ENCODE measurements around the gene GRAMD1A. TPM values are rescaled to one million over a fixed set of nuclear protein-coding genes. Genes with fewer than 3 reads are reported as not detected.

Gene GRAMD1A
- total and polyA plus RNA-seq, 4 experiments from 2014 or later, result 16.3 to 221 (median 130) TPM

Other genes starting within 250 kb of the GRAMD1A start
- gene ZNF599, start 227.1 kb upstream of the GRAMD1A start, total RNA-seq, result 10 to 100 TPM; 10.6 to 10.7 TPM
- 1 to 10 TPM; 8.0 to 9.3 TPM for gene ZNF599, start 227.1 kb upstream of the GRAMD1A start, polyA plus RNA-seq
- 1 to 10 TPM; 9.2 to 9.7 TPM for gene ZNF30, start 73.4 kb upstream of the GRAMD1A start, total RNA-seq
- gene ZNF30, start 73.4 kb upstream of the GRAMD1A start, polyA plus RNA-seq, result 1 to 10 TPM; 5.4 to 5.7 TPM
- 10 to 100 TPM; 33.9 to 34.7 TPM for gene ZNF792, start 36.1 kb upstream of the GRAMD1A start, total RNA-seq
- 10 to 100 TPM; 10.1 to 23.9 TPM for gene ZNF792, start 36.1 kb upstream of the GRAMD1A start, polyA plus RNA-seq
- gene SCN1B, start 30.1 kb downstream of the GRAMD1A start, total RNA-seq, result 1 to 10 TPM; 1.4 to 1.5 TPM
- gene SCN1B, start 30.1 kb downstream of the GRAMD1A start, polyA plus RNA-seq, result under 1 TPM in 1 of 2 donors, not detected in 1; 0.64 TPM
- under 1 TPM in 1 of 2 experiments, not detected in 1; 0.15 TPM for gene HPN, start 41.4 kb downstream of the GRAMD1A start, total RNA-seq
- under 1 TPM in 1 of 2 donors, not detected in 1; 0.57 TPM for gene HPN, start 41.4 kb downstream of the GRAMD1A start, polyA plus RNA-seq
- gene FXYD3, start 115.5 kb downstream of the GRAMD1A start, total RNA-seq, result not detected
- not detected for gene FXYD3, start 115.5 kb downstream of the GRAMD1A start, polyA plus RNA-seq
- under 1 TPM; 0.72 to 0.81 TPM for gene LGI4, start 134.7 kb downstream of the GRAMD1A start, total RNA-seq
- gene LGI4, start 134.7 kb downstream of the GRAMD1A start, polyA plus RNA-seq, result not detected
- gene FXYD1, start 138.5 kb downstream of the GRAMD1A start, total RNA-seq, result 1 to 10 TPM; 3.6 to 4.4 TPM
- gene FXYD1, start 138.5 kb downstream of the GRAMD1A start, polyA plus RNA-seq, result 1 to 10 TPM in 1 of 2 donors, under 1 TPM in 1; 0.58 to 3.2 TPM
- gene FXYD7, start 142.9 kb downstream of the GRAMD1A start, total RNA-seq, result 10 to 100 TPM in 1 of 2 experiments, 1 to 10 TPM in 1; 9.6 to 10.1 TPM
- 10 to 100 TPM in 1 of 2 donors, 1 to 10 TPM in 1; 5.5 to 11.1 TPM for gene FXYD7, start 142.9 kb downstream of the GRAMD1A start, polyA plus RNA-seq
- 100 to 1,000 TPM; 473 to 484 TPM for gene FXYD5, start 154.4 kb downstream of the GRAMD1A start, total RNA-seq
- gene FXYD5, start 154.4 kb downstream of the GRAMD1A start, polyA plus RNA-seq, result 100 to 1,000 TPM; 452 to 833 TPM
- not detected for gene FAM187B, start 228.4 kb downstream of the GRAMD1A start, total RNA-seq
- not detected for gene FAM187B, start 228.4 kb downstream of the GRAMD1A start, polyA plus RNA-seq
- 10 to 100 TPM; 45.8 to 48.9 TPM for gene LSR, start 248.7 kb downstream of the GRAMD1A start, total RNA-seq
- 10 to 100 TPM; 76.1 to 91.6 TPM for gene LSR, start 248.7 kb downstream of the GRAMD1A start, polyA plus RNA-seq

Data from CD4-positive, alpha-beta memory T cell (primary cell).